ENCODE results near the gene SNX24.

The SNX24 gene

DNA sequence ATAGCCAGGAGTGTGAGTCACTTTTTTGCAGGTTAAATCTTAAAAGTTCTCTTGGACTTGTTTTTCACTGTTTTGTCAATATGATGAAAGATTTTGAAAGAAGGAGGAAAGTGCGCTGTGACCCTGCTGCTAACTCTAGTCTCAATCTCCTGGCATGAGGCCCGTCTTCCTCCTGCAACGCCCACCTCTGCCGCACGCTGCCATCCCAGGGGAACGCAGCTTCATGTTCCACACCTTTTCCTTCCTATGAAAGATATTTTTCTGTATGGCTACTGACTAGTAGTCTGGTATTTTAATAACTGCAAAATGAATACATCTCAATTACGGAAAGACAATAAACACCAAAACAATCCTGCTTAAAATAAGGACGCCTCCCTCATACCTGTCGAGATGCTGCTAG, 182.8 kb downstream of the SNX24 start:
- DNase-seq (ENCODE audit: low spot score) = no peak

GRCh38 chr5:123033157-123033671, 187.8 kb downstream of the SNX24 start:
- DNase-seq (ENCODE audit: low spot score) = no peak

DNA sequence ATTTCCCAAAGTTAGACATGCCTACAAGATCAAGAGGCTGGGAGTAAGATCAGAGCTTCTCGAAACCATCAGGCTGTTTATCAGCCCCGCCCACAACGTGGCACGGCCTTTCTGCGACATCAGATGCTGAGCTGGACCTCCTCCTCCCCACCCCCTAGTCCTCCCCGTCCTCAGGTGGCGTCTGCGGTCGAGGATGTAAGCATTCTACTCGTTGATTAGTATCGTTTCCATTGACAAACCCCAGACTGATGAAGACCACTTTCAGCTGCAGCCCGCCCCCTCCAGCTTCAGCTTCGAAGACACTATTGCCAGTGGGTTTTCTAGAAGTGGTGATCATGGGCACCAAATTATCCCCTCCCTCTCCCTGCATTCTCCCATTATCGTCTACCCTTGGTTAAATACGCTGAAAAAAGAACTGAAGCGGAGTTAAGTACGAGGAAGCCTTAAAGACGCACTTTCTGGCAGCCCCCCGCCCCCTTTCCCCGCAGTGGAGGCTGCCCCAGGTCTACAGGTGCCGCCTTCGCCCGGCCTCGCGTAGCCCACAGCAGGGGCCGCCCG, 190.0 kb downstream of the SNX24 start:
- no peak for DNase-seq (ENCODE audit: low spot score)

GRCh38 chr5:123035918-123036390, 190.5 kb downstream of the SNX24 start:
- DNase-seq (ENCODE audit: low spot score) = no peak

DNA sequence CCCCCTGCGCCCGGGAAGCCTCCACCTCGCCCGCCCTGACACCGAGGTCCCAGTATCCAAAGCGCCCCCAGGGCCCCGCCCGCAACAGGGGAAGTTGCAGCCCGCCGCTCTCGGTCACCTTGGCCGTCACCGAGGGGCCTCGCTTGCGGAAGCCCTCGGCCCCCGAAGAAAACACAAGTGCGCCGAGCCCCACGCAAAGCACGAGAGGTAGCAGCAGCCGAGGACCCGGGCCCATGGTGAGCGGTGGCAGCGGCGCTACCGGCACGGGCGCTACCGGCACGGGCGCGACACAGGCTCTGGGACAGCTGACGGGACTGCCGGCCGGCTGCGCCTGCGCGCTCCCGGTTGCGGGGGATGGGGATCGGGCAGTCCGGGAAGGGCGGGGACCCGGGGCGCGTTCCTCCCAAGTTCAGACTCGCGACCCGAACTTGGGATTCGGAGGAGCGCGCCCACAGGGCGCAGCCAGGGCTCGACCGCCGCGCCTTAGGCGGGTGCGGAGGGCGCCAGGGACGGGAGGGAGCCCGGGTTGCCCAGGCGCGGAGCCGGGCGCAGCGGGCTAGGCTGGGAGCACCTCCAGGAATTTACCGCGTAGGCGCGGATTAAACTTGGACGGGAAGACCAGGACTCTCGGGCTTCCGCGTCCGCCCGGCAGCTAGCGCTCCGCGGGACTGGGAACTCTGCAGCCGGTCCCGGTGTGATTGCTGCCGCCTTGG, 191.1 kb downstream of the SNX24 start, which contains the start of gene PPIC:
TSS of gene PPIC (minus strand) at position 335 of the 713 bp plus-strand sequence. CDS start at position 235, 100 bp downstream.
- DNase-seq (ENCODE audit: low spot score) = no peak

- no peak for DNase-seq (ENCODE audit: low spot score)
Measured at GRCh38 chr5:123037104-123037418, 191.6 kb downstream of the SNX24 start.

DNA sequence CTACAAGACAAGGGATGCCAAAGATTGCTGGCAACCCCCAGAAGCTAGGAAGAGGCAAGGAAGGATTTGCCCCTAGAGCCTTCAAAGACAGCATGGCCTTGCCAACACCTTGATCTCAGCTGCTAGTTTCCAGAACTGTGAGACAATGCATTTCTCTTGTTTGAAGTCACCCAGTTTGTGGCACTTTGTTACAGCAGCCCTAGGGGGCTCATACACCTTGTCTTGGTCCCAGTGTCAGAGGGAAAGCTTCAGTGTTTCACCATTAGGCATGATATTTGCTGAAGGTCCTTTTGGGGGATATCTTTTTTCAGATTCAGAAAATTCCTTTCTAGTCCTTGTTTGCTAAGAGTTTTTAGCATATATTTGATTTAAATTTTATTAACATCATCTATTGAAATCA, 194.3 kb downstream of the SNX24 start:
- no peak for DNase-seq (ENCODE audit: low spot score)

DNA sequence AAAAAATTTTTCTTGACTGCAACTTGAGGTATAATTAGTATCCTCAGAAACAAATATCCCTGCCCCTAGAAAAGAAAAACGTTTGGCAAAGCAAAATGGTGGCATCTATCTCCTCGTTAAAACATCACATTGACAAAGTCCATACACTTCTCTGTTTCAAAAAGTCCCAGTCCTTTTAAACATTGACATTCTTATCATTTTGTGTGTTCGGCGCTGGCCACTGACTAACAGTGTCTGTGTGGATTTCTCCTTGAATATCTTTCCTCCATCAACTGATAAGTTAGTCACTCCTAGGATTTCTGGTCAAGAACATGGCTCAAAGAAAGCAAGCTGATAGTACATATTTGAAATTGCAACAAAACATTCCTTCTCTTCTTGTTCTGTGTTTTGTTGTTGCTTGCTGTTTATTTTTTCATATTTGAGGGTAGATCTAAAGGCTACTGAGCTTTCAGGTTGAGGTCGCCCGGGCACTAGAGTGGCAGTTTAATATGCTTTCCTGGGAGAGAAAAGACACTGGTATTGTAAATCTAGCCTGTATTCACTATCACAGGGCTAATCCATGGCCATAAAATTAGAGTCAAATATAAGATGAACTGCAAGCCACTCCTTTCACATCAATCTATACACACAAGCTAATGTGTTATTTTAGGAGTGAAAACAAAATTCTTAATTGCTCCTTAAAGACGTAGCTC, 199.7 kb downstream of the SNX24 start:
- DNase-seq (ENCODE audit: low spot score) = no peak

- DNase-seq (ENCODE audit: low spot score) = no peak
Measured at GRCh38 chr5:123046222-123046621, 200.8 kb downstream of the SNX24 start.

- no peak for DNase-seq (ENCODE audit: low spot score)
Measured at GRCh38 chr5:123047706-123048105, 202.3 kb downstream of the SNX24 start.

DNA sequence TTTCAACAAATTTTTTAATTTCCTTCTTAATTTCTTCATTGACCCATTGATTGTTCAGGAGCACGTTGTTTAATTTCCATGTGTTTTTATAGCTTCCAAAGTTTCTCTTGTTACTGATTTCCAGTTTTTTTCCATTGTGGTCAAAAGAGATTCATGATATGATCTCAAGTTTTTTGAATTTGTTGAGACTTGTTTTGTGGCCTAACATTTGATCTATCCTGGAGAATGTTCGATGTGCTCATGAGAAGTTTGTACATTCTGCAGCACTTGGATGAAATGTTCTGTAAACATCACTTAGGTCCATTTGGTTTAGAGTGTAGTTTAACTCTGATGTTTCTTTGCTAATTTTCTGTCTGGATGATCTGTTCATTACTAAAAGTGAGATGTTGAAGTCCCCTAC, 205.8 kb downstream of the SNX24 start:
- no peak for DNase-seq (ENCODE audit: low spot score)
